ENCODE data around the gene PNPLA6.

The PNPLA6 gene

GRCh38 chr19:7605490-7606222, 70.1 kb downstream of the PNPLA6 start:
- no peak overlapping the region for H3K27ac ChIP-seq (ENCODE audit: low read depth, low read length)

GRCh38 chr19:7606289-7606688, 70.8 kb downstream of the PNPLA6 start:
- H3K27me3 ChIP-seq (ENCODE audit: control insufficient read depth, insufficient read depth, low read length) = no peaks in the 10 kb centered on the region
- peaks cover 23% of the 10 kb centered on the region for H3K36me3 ChIP-seq (ENCODE audit: control insufficient read depth, insufficient read depth, low read length)
- no peak overlapping the region for H3K27ac ChIP-seq (ENCODE audit: low read depth, low read length)
- no peak overlapping the region for H3K9ac ChIP-seq (ENCODE audit: low read depth, low read length)
- no peaks in the 10 kb centered on the region for H3K9me3 ChIP-seq (ENCODE audit: control insufficient read depth, insufficient read depth, low read length)
- no peak overlapping the region for H3K4me3 ChIP-seq (ENCODE audit: low read depth, low read length)
- no peaks in the 10 kb centered on the region for H3K4me1 ChIP-seq (ENCODE audit: control insufficient read depth, insufficient read depth, low read length)

More at GRCh38 chr19:7605490-7606222, 70.1 kb downstream of the PNPLA6 start:
- H3K4me1 ChIP-seq (ENCODE audit: control insufficient read depth, insufficient read depth, low read length) = no peaks in the 10 kb centered on the region
- H3K36me3 ChIP-seq (ENCODE audit: control insufficient read depth, insufficient read depth, low read length) = peaks cover 17% of the 10 kb centered on the region
- no peak overlapping the region for H3K9ac ChIP-seq (ENCODE audit: low read depth, low read length)
- H3K9me3 ChIP-seq (ENCODE audit: control insufficient read depth, insufficient read depth, low read length) = no peaks in the 10 kb centered on the region
- H3K4me3 ChIP-seq (ENCODE audit: low read depth, low read length) = no peak overlapping the region
- H3K27me3 ChIP-seq (ENCODE audit: control insufficient read depth, insufficient read depth, low read length) = no peaks in the 10 kb centered on the region

- Histone ChIP-seq H3K4me3 (ENCODE audit: low read depth, low read length) (no peak overlapping the region), H3K27ac (ENCODE audit: low read depth, low read length) (no peak overlapping the region), H3K4me1 (ENCODE audit: control insufficient read depth, insufficient read depth, low read length) (no peaks in the 10 kb centered on the region), H3K9me3 (ENCODE audit: control insufficient read depth, insufficient read depth, low read length) (no peaks in the 10 kb centered on the region), H3K27me3 (ENCODE audit: control insufficient read depth, insufficient read depth, low read length) (no peaks in the 10 kb centered on the region), H3K36me3 (ENCODE audit: control insufficient read depth, insufficient read depth, low read length) (peaks cover 32% of the 10 kb centered on the region), H3K9ac (ENCODE audit: low read depth, low read length) (no peak overlapping the region)
Measured at GRCh38 chr19:7607212-7607873, 71.8 kb downstream of the PNPLA6 start.

GRCh38 chr19:7607874-7608560, 72.5 kb downstream of the PNPLA6 start:
- Histone ChIP-seq H3K36me3 (ENCODE audit: control insufficient read depth, insufficient read depth, low read length) (peaks cover 32% of the 10 kb centered on the region), H3K4me1 (ENCODE audit: control insufficient read depth, insufficient read depth, low read length) (no peaks in the 10 kb centered on the region)

GRCh38 chr19:7610491-7611240, 75.1 kb downstream of the PNPLA6 start:
- H3K4me1 ChIP-seq (ENCODE audit: control insufficient read depth, insufficient read depth, low read length) = no peaks in the 10 kb centered on the region
- no peak overlapping the region for H3K27ac ChIP-seq (ENCODE audit: low read depth, low read length)
- no peaks in the 10 kb centered on the region for H3K27me3 ChIP-seq (ENCODE audit: control insufficient read depth, insufficient read depth, low read length)
- no peak overlapping the region for H3K4me3 ChIP-seq (ENCODE audit: low read depth, low read length)
- H3K9me3 ChIP-seq (ENCODE audit: control insufficient read depth, insufficient read depth, low read length) = no peaks in the 10 kb centered on the region
- peaks cover 41% of the 10 kb centered on the region for H3K36me3 ChIP-seq (ENCODE audit: control insufficient read depth, insufficient read depth, low read length)
- H3K9ac ChIP-seq (ENCODE audit: low read depth, low read length) = no peak overlapping the region

More at GRCh38 chr19:7607874-7608560, 72.5 kb downstream of the PNPLA6 start:
- no peak overlapping the region for H3K4me3 ChIP-seq (ENCODE audit: low read depth, low read length)
- no peaks in the 10 kb centered on the region for H3K9me3 ChIP-seq (ENCODE audit: control insufficient read depth, insufficient read depth, low read length)
- H3K27ac ChIP-seq (ENCODE audit: low read depth, low read length) = no peak overlapping the region
- H3K9ac ChIP-seq (ENCODE audit: low read depth, low read length) = no peak overlapping the region
- no peaks in the 10 kb centered on the region for H3K27me3 ChIP-seq (ENCODE audit: control insufficient read depth, insufficient read depth, low read length)
